SU-DHL-6 (cell line): Measurements from ENCODE around the gene C9orf40.

Experiments
- H2AFZ ChIP-seq: fragments of 200-600 bp; sonication (generic); 2 replicates; pipeline ENCODE4 v1.6.1; 2014; ENCODE audit warnings: low read depth, mild to moderate bottlenecking, moderate library complexity, mixed read lengths, antibody characterized with exemption, low read length; ENCODE audit not compliant: severe bottlenecking
- H3F3A ChIP-seq: fragments of 200-600 bp; shearing (Covaris generic); 2 replicates; pipeline ENCODE4 v1.6.0; 2016; ENCODE audit warnings: antibody characterized with exemption, mild to moderate bottlenecking; ENCODE audit not compliant: insufficient read depth
- H3K27ac ChIP-seq: fragments of 200-600 bp; sonication (generic); 2 replicates; pipeline ENCODE4 v1.5.1; 2016; ENCODE audit warnings: low read depth, mild to moderate bottlenecking, low read length, moderate library complexity, mixed read lengths
- H3K27me3 ChIP-seq: fragments of 200-600 bp; sonication (generic), shearing (Covaris generic); 2 replicates; pipeline ENCODE4 v1.6.0; 2014; ENCODE audit warnings: mild to moderate bottlenecking, low read length
- H3K36me3 ChIP-seq: fragments of 200-600 bp; sonication (generic); 2 replicates; pipeline ENCODE4 v1.6.1; 2014; ENCODE audit warnings: mild to moderate bottlenecking, low read length, mixed read lengths
- H3K4me2 ChIP-seq: fragments of 300-600, 200-600 bp; shearing (Covaris generic), sonication (generic); 2 replicates; pipeline ENCODE4 v1.6.0; 2014; ENCODE audit warnings: low read length, low read depth, mild to moderate bottlenecking; ENCODE audit not compliant: poor library complexity, severe bottlenecking
- H3K4me3 ChIP-seq: fragments of 200-600 bp; sonication (generic); 2 replicates; pipeline ENCODE4 v1.5.1; 2014; ENCODE audit warnings: antibody characterized with exemption, low read length, mild to moderate bottlenecking, mixed read lengths; ENCODE audit not compliant: insufficient read depth, poor library complexity, severe bottlenecking
- H3K79me2 ChIP-seq: fragments of 200-600 bp; sonication (generic); 2 replicates; pipeline ENCODE4 v1.6.1; 2014; ENCODE audit warnings: mild to moderate bottlenecking, low read length, moderate library complexity; ENCODE audit not compliant: insufficient read depth
- H3K9ac ChIP-seq: fragments of 200-600 bp; sonication (generic); 2 replicates; pipeline ENCODE4 v1.7.0; 2014; ENCODE audit warnings: mild to moderate bottlenecking, low read length
- H3K9me2 ChIP-seq: fragments of 200-600 bp; sonication (generic); replicated peaks from 2 replicates; pipeline ENCODE4 v1.6.1; 2014; ENCODE audit warnings: low read length; ENCODE audit not compliant: insufficient read depth
- H3K9me3 ChIP-seq: fragments of 200-600 bp; sonication (generic); 2 replicates; pipeline ENCODE4 v1.6.1; 2014; ENCODE audit warnings: low read length, mixed read lengths; ENCODE audit not compliant: insufficient read depth
- H4K20me1 ChIP-seq: fragments of 200-600 bp; sonication (generic); 2 replicates; pipeline ENCODE4 v1.6.1; 2014; ENCODE audit warnings: low read depth, mild to moderate bottlenecking, antibody characterized with exemption, low read length, moderate library complexity, mixed read lengths
- EZH2phosphoT487 ChIP-seq: fragments of 200-600 bp; sonication (generic), shearing (Covaris generic); conservative IDR thresholded peaks from 2 replicates; pipeline ENCODE4 v1.6.1; 2018; ENCODE audit warnings: mild to moderate bottlenecking, antibody characterized with exemption, low read length, moderate library complexity, mixed read lengths
- TF ChIP-seq, protein P1 (sequence below): fragments of 200-600 bp; sonication (generic); IDR thresholded peaks from one replicate; pipeline ENCODE4 v1.5.1; 2017; ENCODE audit warnings: antibody characterized with exemption, mild to moderate bottlenecking, low read length, moderate library complexity; ENCODE audit not compliant: insufficient read depth, poor library complexity, severe bottlenecking

Gene C9orf40

DNA sequence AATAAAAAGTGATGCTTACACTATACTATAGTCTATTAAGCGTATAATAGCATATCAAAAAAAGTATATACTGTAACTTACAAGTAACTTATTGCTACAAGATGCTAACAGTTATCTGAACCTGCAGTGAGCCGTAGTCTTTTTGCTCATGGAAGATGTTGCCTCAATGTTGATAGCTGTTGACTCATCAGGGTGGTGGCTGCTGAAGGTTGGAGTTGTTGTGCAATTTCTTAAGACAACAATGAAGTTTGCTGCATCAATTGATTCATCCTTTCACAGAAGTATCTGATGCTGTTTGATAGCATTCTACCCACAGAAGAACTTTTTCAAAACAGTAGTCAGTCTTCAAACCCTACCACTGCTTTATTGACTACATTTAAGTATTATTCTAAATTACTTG is 7.8 kb upstream of the C9orf40 start:
- Histone ChIP-seq H2AFZ (no peak overlapping the region), H3K4me2 (no peak overlapping the region)

DNA sequence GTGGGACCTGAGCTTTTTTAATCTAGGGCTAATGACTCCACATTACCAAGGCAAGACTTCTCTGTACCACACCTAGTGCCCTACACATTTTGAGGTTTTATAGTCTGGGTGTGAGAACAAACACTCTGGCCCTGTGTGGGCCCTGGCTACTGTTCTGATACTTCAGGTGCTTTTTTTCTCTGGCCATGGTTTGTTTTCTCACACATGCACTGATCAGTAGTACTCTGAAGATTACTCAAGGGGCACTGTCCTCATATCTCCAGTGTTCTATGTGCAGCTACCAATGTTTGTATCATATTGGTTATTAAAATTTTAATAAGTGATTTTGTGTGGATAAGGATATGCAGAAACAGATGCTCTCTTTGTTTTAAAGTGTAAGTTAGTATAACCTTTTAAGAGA is 5.9 kb upstream of the C9orf40 start:
- H3K9me3 ChIP-seq, result peaks cover 5% of the 10 kb centered on the region; the same call in 1 of the 2 replicates
- no peak overlapping the region for H3K27ac ChIP-seq
- no peak overlapping the region for H3K4me3 ChIP-seq
- TF ChIP-seq, protein P1, sequence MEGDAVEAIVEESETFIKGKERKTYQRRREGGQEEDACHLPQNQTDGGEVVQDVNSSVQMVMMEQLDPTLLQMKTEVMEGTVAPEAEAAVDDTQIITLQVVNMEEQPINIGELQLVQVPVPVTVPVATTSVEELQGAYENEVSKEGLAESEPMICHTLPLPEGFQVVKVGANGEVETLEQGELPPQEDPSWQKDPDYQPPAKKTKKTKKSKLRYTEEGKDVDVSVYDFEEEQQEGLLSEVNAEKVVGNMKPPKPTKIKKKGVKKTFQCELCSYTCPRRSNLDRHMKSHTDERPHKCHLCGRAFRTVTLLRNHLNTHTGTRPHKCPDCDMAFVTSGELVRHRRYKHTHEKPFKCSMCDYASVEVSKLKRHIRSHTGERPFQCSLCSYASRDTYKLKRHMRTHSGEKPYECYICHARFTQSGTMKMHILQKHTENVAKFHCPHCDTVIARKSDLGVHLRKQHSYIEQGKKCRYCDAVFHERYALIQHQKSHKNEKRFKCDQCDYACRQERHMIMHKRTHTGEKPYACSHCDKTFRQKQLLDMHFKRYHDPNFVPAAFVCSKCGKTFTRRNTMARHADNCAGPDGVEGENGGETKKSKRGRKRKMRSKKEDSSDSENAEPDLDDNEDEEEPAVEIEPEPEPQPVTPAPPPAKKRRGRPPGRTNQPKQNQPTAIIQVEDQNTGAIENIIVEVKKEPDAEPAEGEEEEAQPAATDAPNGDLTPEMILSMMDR, result no peak
- no peak for TF ChIP-seq EZH2phosphoT487
- peaks cover 20% of the 10 kb centered on the region; the same call in 1 of the 2 replicates for H3F3A ChIP-seq
- H3K9ac ChIP-seq, result no peak overlapping the region
- H3K79me2 ChIP-seq, result peaks cover 11% of the 10 kb centered on the region; the same call in 1 of the 2 replicates
- H4K20me1 ChIP-seq, result no peaks in the 10 kb centered on the region
- H3K4me2 ChIP-seq, result no peak overlapping the region
- H2AFZ ChIP-seq, result no peak overlapping the region
- peaks cover 7% of the 10 kb centered on the region; the same call in 1 of the 2 replicates for H3K36me3 ChIP-seq
- no peaks in the 10 kb centered on the region for H3K9me2 ChIP-seq
- no peaks in the 10 kb centered on the region for H3K27me3 ChIP-seq

More for the DNA sequence above, 7.8 kb upstream of the C9orf40 start:
- Histone ChIP-seq H3K9me2 (no peaks in the 10 kb centered on the region), H4K20me1 (no peaks in the 10 kb centered on the region), H3K9ac (no peak overlapping the region), H3K79me2 (0 out of 2 replicates have a peak, but pooled peaks cover 7% of the 10 kb centered on the region), H3F3A (peaks cover 5% of the 10 kb centered on the region; the same call in 1 of the 2 replicates), H3K9me3 (peaks cover 5% of the 10 kb centered on the region; the same call in 1 of the 2 replicates), H3K36me3 (peaks cover 7% of the 10 kb centered on the region; the same call in 1 of the 2 replicates), H3K4me3 (no peak overlapping the region), H3K27ac (no peak overlapping the region), H3K27me3 (no peaks in the 10 kb centered on the region)
- TF ChIP-seq EZH2phosphoT487, result no peak
- TF ChIP-seq, protein P1, result no peak

DNA sequence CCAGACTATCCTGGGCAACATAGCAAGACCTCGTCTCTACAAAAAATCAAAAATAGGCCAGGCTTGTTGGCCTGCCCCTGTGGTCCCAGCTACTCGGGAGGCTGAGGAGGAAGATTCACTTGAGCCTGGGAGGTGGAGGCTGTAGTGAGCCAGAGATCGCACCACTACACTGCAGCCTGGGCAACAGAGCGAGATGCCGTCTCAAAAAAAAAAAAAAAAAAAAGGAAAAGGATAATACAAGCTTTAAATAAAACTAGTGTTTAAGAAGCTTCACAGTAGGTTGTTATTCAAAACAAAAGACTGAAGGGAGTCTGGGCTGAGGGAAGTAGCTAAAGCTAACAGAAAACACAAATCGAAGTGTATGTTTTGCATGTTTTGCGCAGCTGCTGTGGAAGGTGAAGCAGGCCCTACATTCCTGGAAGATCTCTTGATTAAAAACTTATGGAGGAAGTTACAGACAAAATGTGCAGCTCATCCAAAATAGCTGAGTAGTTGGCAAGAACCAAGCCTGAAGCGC is 581 bp upstream of the C9orf40 start:
- no peaks in the 10 kb centered on the region for H3K9me3 ChIP-seq
- no peaks in the 10 kb centered on the region for H3K27me3 ChIP-seq
- H3K36me3 ChIP-seq, result peaks cover 6% of the 10 kb centered on the region; the same call in 1 of the 2 replicates
- TF ChIP-seq, protein P1, result no peak
- TF ChIP-seq EZH2phosphoT487, result no peak
- peaks cover 33% of the 10 kb centered on the region; the same call in 1 of the 2 replicates for H3F3A ChIP-seq
- H3K27ac ChIP-seq, result peak overlapping the region; percentile 87
- peaks cover 44% of the 10 kb centered on the region for H3K79me2 ChIP-seq
- H3K9ac ChIP-seq, result peak overlapping the region; percentile 96
- H3K4me3 ChIP-seq, result peak overlapping the region; percentile 99
- H3K4me2 ChIP-seq, result peak overlapping the region; percentile 83
- H4K20me1 ChIP-seq, result peaks cover 4% of the 10 kb centered on the region; the same call in 1 of the 2 replicates
- H2AFZ ChIP-seq, result peak overlapping the region; percentile 57
- H3K9me2 ChIP-seq, result no peaks in the 10 kb centered on the region
